Astrocyte (in vitro differentiated cells and primary cell): ENCODE data around the gene BCO2. TPM values are rescaled to one million over a fixed set of nuclear protein-coding genes. Genes with fewer than 3 reads are reported as not detected.

ENCODE experiments used
- DNase-seq: peaks from one replicate; pipeline ENCODE4 v3.0.0-alpha.2; 2010; ENCODE audit warnings: low read depth
- FAIRE-seq: peaks from 2 replicates; lab custom pipeline; 2011; peaks lifted over from hg19 to GRCh38; lab: Jason Lieb, UNC
- H2AFZ ChIP-seq: 2 replicates; pipeline ENCODE4 v1.6.0; 2012; ENCODE audit warnings: low read depth, low read length, inconsistent platforms
- H3K27ac ChIP-seq: 2 replicates; pipeline ENCODE4 v1.5.1; 2011; ENCODE audit warnings: low read depth, low read length, inconsistent platforms
- H3K27me3 ChIP-seq: 2 replicates; pipeline ENCODE4 v1.6.0; 2011; ENCODE audit warnings: low read length, inconsistent platforms; ENCODE audit not compliant: insufficient read depth
- H3K36me3 ChIP-seq: 2 replicates; pipeline ENCODE4 v1.5.1; 2011; ENCODE audit warnings: low read length, inconsistent platforms; ENCODE audit not compliant: insufficient read depth
- H3K4me1 ChIP-seq: 2 replicates; pipeline ENCODE4 v1.5.1; 2011; ENCODE audit warnings: low read length, inconsistent platforms; ENCODE audit not compliant: insufficient read depth
- H3K4me2 ChIP-seq: 2 replicates; pipeline ENCODE4 v1.6.0; 2012; ENCODE audit warnings: low read length, inconsistent platforms
- H3K4me3 ChIP-seq: 2 replicates; pipeline ENCODE4 v1.5.1; 2011; ENCODE audit warnings: low read depth, mild to moderate bottlenecking, low read length, inconsistent platforms; ENCODE audit not compliant: insufficient read depth
- H3K79me2 ChIP-seq: 2 replicates; pipeline ENCODE4 v1.6.0; 2012; ENCODE audit warnings: mild to moderate bottlenecking, low read length, inconsistent platforms; ENCODE audit not compliant: insufficient read depth
- H3K9ac ChIP-seq: 2 replicates; pipeline ENCODE4 v1.6.0; 2012; ENCODE audit warnings: mild to moderate bottlenecking, low read length, inconsistent platforms
- H3K9me3 ChIP-seq: 2 replicates; pipeline ENCODE4 v1.5.1; 2012; ENCODE audit warnings: low read depth, mild to moderate bottlenecking, low read length, inconsistent platforms; ENCODE audit not compliant: insufficient read depth
- H4K20me1 ChIP-seq: 2 replicates; pipeline ENCODE4 v1.6.0; 2012; ENCODE audit warnings: low read length, inconsistent platforms; ENCODE audit not compliant: insufficient read depth
- H3K27ac Mint-ChIP-seq: one replicate; pipeline ENCODE4 v1.8.0; 2021; ENCODE audit warnings: mild to moderate bottlenecking, mixed read lengths; ENCODE audit not compliant: unreplicated experiment
- H3K27me3 Mint-ChIP-seq: one replicate; pipeline ENCODE4 v1.8.0; 2021; ENCODE audit warnings: low read depth, mixed read lengths; ENCODE audit not compliant: unreplicated experiment
- H3K36me3 Mint-ChIP-seq: one replicate; pipeline ENCODE4 v1.8.0; 2021; ENCODE audit warnings: low read depth, mixed read lengths; ENCODE audit not compliant: unreplicated experiment
- H3K4me1 Mint-ChIP-seq: one replicate; pipeline ENCODE4 v1.8.0; 2021; ENCODE audit warnings: low read depth, mixed read lengths; ENCODE audit not compliant: unreplicated experiment
- H3K4me3 Mint-ChIP-seq: one replicate; pipeline ENCODE4 v1.8.0; 2021; ENCODE audit warnings: mild to moderate bottlenecking, moderate library complexity, mixed read lengths; ENCODE audit not compliant: unreplicated experiment
- H3K9me3 Mint-ChIP-seq: one replicate; pipeline ENCODE4 v1.8.0; 2021; ENCODE audit warnings: mild to moderate bottlenecking, mixed read lengths; ENCODE audit not compliant: unreplicated experiment
- CTCF ChIP-seq: IDR thresholded peaks from 2 replicates; pipeline ENCODE4 v1.5.1; 2011; ENCODE audit warnings: low read depth, mild to moderate bottlenecking, inconsistent platforms, low read length, moderate library complexity; ENCODE audit not compliant: insufficient read depth
- EZH2 ChIP-seq: IDR thresholded peaks from 2 replicates; pipeline ENCODE4 v1.6.1; 2012; ENCODE audit warnings: mild to moderate bottlenecking, low read length, inconsistent platforms; ENCODE audit not compliant: insufficient read depth
- total RNA-seq: library from RNA; stranded (reverse); gene quantifications from 2 replicates; pipeline ENCODE4 v1.2.1, GENCODE V29; 2021

Gene BCO2
- total RNA-seq, 1 donor from 2014 or later = 0.48 TPM

- H3K9me3 ChIP-seq = no peaks in the 10 kb centered on the region
- Mint-ChIP-seq H3K36me3 (peaks cover 16% of the 10 kb centered on the region), H3K27ac (no peak overlapping the region), H3K4me1 (peaks cover 24% of the 10 kb centered on the region), H3K9me3 (peaks cover 2% of the 10 kb centered on the region), H3K27me3 (no peaks in the 10 kb centered on the region), H3K4me3 (no peak overlapping the region)
- no peak overlapping the region for H3K4me3 ChIP-seq
- no peaks in the 10 kb centered on the region for H4K20me1 ChIP-seq
- FAIRE-seq = no peak
- H3K36me3 ChIP-seq = peaks cover 4% of the 10 kb centered on the region
- DNase-seq = peak; percentile 55
- H3K9ac ChIP-seq = no peak overlapping the region
- no peaks in the 10 kb centered on the region for H3K27me3 ChIP-seq
- no peaks in the 10 kb centered on the region for H3K79me2 ChIP-seq
- no peak overlapping the region for H2AFZ ChIP-seq
- H3K4me1 ChIP-seq = no peaks in the 10 kb centered on the region
- H3K4me2 ChIP-seq = no peak overlapping the region
- H3K27ac ChIP-seq = no peak overlapping the region
- TF ChIP-seq EZH2 (no peak), CTCF (no peak)
These were observed 71.9 kb downstream of the BCO2 start for GRCh38 chr11:112247201-112247600.

GRCh38 chr11:112248201-112248600 lies 72.9 kb downstream of the BCO2 start:
- H3K27me3 ChIP-seq = no peaks in the 10 kb centered on the region
- Mint-ChIP-seq H3K4me1 (peaks cover 24% of the 10 kb centered on the region), H3K36me3 (peaks cover 10% of the 10 kb centered on the region), H3K27me3 (no peaks in the 10 kb centered on the region), H3K9me3 (no peaks in the 10 kb centered on the region), H3K27ac (peak overlapping the region; percentile 85), H3K4me3 (no peak overlapping the region)
- TF ChIP-seq EZH2 (no peak), CTCF (no peak)
- H3K4me2 ChIP-seq = no peak overlapping the region
- no peak overlapping the region for H3K27ac ChIP-seq
- no peak overlapping the region for H2AFZ ChIP-seq
- H3K79me2 ChIP-seq = no peaks in the 10 kb centered on the region
- no peaks in the 10 kb centered on the region for H3K4me1 ChIP-seq
- no peaks in the 10 kb centered on the region for H3K9me3 ChIP-seq
- peaks cover 4% of the 10 kb centered on the region for H3K36me3 ChIP-seq
- DNase-seq (peak; percentile 92), FAIRE-seq (no peak)
- H4K20me1 ChIP-seq = no peaks in the 10 kb centered on the region
- H3K4me3 ChIP-seq = no peak overlapping the region
- H3K9ac ChIP-seq = no peak overlapping the region

GRCh38 chr11:112249871-112250610 lies 74.7 kb downstream of the BCO2 start:
- no peak overlapping the region for H3K27ac ChIP-seq
- no peaks in the 10 kb centered on the region for H3K79me2 ChIP-seq
- H3K27me3 ChIP-seq = no peaks in the 10 kb centered on the region
- peaks cover 3% of the 10 kb centered on the region for H3K4me1 ChIP-seq
- TF ChIP-seq CTCF (no peak), EZH2 (no peak)
- H4K20me1 ChIP-seq = no peaks in the 10 kb centered on the region
- H3K4me3 Mint-ChIP-seq = no peak overlapping the region
- H3K27ac Mint-ChIP-seq = peak overlapping the region; percentile 64
- no peak overlapping the region for H2AFZ ChIP-seq
- H3K9me3 Mint-ChIP-seq = no peaks in the 10 kb centered on the region
- no peaks in the 10 kb centered on the region for H3K27me3 Mint-ChIP-seq
- no peak overlapping the region for H3K4me2 ChIP-seq
- peaks cover 22% of the 10 kb centered on the region for H3K4me1 Mint-ChIP-seq
- peak; percentile 65 for DNase-seq
- H3K9ac ChIP-seq = no peak overlapping the region
- FAIRE-seq = no peak
- H3K9me3 ChIP-seq = no peaks in the 10 kb centered on the region
- H3K36me3 Mint-ChIP-seq = peaks cover under 1% of the 10 kb centered on the region
- no peak overlapping the region for H3K4me3 ChIP-seq
- no peaks in the 10 kb centered on the region for H3K36me3 ChIP-seq
